Right atrium auricular region (tissue), 2 donors: ENCODE results near the gene SPOCK2. TPM values are rescaled to one million over a fixed set of nuclear protein-coding genes. Genes with fewer than 3 reads are reported as not detected.

Source experiments
- DNase-seq: peaks from one replicate; pipeline ENCODE4 v3.0.0-alpha.2; 2019; ENCODE audit warnings: low spot score
- H3K27ac ChIP-seq, 2 donors: fragments of 200-600 bp; sonication (generic); 1 replicate in 1 of 2; 2 replicates in 1 of 2; pipeline ENCODE4 v1.5.1; 2016 to 2019
- H3K27me3 ChIP-seq, 2 donors: fragments of 200-600 bp; sonication (generic); one replicate each; pipeline versions ENCODE4 v1.5.1 to v1.6.0; 2017 to 2019
- H3K36me3 ChIP-seq: fragments of 200-600 bp; sonication (generic); one replicate; pipeline ENCODE4 v1.5.1; 2016
- H3K4me1 ChIP-seq, 2 donors: fragments of 200-600 bp; sonication (generic); one replicate each; pipeline versions ENCODE4 v1.5.1 to v1.6.0; 2017 to 2019
- H3K4me3 ChIP-seq, 2 donors: fragments of 200-600 bp; sonication (generic); 1 replicate in 1 of 2; 2 replicates in 1 of 2; pipeline ENCODE4 v1.5.1; 2017 to 2019; ENCODE audit warnings: mild to moderate bottlenecking in 1 of 2, moderate library complexity in 1 of 2
- H3K9me3 ChIP-seq, 2 donors: fragments of 200-600 bp; sonication (generic); one replicate each; pipeline ENCODE4 v1.5.1; 2019
- total RNA-seq, 2 donors: library from RNA; depleted of rRNA; stranded (reverse); fragments of >200 nt; gene quantifications; one replicate each; pipeline ENCODE4 v1.1.0, GENCODE V29; 2016
- TF ChIP-seq, protein P1 (sequence below), 2 donors: fragments of 200-600 bp; sonication (generic); IDR thresholded peaks; one replicate each; pipeline ENCODE4 v1.5.1; 2019; ENCODE audit warnings: antibody characterized with exemption in 2 of 2

Gene SPOCK2
- total RNA-seq, 2 donors from 2014 or later = 19.3 to 19.8 TPM

DNA sequence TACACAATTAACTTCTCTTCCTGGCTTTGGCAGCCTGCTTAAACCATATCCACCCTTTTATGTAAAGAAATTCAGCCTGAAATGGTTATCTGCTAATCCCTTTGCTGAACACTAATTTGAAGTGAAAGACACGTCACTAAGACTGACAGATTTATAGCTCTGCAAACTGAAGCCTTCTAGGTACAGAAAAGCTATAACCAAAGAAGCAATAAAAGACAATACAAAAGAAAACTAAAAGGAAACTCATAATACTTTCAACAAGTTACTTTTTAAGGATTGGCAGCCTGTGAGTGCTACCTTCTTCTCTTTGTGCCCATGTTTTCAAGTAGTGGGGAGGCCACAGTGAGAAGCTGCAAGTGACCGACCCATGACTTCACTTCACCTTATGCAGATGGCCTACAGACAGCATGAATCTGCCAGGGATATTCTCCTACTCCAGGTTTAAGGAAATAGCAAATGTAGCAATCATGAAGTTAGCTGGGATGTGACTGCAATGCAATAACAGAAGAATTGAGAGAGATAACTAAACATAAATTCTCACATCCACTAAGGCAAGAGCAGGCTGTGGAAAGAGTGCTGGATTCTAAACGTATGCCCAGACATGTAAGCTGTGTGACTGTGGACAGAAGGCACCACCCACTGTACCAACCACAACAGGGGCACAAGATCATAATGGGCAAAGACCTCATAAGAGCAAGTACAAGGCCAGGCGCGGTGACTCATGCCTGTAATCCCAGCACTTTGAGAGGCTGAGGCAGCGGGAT lies 10.7 kb upstream of the SPOCK2 start:
- H3K27me3 ChIP-seq = no peaks in the 10 kb centered on the region
- H3K4me1 ChIP-seq = peaks cover 0 to 19% of the 10 kb centered on the region in 2 donors
- no peak overlapping the region for H3K4me3 ChIP-seq
- TF ChIP-seq, protein P1, sequence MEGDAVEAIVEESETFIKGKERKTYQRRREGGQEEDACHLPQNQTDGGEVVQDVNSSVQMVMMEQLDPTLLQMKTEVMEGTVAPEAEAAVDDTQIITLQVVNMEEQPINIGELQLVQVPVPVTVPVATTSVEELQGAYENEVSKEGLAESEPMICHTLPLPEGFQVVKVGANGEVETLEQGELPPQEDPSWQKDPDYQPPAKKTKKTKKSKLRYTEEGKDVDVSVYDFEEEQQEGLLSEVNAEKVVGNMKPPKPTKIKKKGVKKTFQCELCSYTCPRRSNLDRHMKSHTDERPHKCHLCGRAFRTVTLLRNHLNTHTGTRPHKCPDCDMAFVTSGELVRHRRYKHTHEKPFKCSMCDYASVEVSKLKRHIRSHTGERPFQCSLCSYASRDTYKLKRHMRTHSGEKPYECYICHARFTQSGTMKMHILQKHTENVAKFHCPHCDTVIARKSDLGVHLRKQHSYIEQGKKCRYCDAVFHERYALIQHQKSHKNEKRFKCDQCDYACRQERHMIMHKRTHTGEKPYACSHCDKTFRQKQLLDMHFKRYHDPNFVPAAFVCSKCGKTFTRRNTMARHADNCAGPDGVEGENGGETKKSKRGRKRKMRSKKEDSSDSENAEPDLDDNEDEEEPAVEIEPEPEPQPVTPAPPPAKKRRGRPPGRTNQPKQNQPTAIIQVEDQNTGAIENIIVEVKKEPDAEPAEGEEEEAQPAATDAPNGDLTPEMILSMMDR (IDR thresholded peaks at IDR 0.05) = no peak
- no peaks in the 10 kb centered on the region for H3K9me3 ChIP-seq
- peaks cover 31% of the 10 kb centered on the region for H3K36me3 ChIP-seq
- peak overlapping the region; percentile 64 to 86 for H3K27ac ChIP-seq
- DNase-seq = no peak

GRCh38 chr10:72098301-72098835 lies 10.0 kb upstream of the SPOCK2 start:
- Histone ChIP-seq H3K27me3 (no peaks in the 10 kb centered on the region), H3K4me1 (peaks cover 0 to 19% of the 10 kb centered on the region in 2 donors), H3K9me3 (no peaks in the 10 kb centered on the region), H3K4me3 (no peak overlapping the region), H3K27ac (peak overlapping the region; percentile 64 to 86), H3K36me3 (peaks cover 31% of the 10 kb centered on the region)
- TF ChIP-seq, protein P1 (IDR thresholded peaks at IDR 0.05) = no peak
- no peak for DNase-seq

DNA sequence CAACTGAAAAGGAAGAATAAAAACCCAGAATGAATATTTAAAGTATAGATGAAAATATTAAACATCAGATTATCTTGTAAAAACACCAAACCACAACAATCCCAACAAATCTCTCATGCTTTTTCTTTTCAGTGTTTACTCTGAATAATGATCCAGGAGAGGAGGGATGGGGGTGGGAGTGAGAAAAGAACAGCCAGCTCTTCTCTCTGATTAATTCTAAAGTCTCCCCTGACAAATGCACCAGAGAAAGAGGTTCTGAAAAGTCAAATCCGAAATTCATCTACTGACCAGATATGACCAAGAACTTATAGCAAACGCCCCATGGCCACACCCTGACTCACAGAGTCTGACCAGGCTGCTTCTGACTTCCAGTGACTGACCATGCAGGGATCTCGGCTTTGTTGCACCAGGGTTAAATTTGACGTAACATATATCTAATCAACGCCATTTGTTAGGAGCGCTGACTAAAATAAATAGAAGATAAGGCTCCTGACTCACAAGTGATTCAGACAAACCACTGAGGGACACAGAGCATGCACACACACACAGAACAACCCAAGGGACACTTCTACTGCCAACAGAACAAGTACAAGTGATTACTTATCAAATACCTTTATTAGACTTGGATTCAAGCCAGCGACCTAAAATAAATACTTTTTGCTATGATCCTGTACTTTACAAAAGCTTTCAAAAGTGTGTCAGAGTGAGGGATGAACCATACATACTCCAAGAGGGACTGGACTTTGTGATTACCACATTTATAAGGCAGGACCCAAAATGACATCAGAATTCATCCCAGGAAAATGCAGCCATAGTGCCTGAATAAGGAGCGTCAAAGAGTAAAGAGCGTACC lies 9.3 kb upstream of the SPOCK2 start:
- DNase-seq = peak; percentile 78
- no peaks in the 10 kb centered on the region for H3K27me3 ChIP-seq
- H3K27ac ChIP-seq = peak overlapping the region; percentile 64 to 86
- TF ChIP-seq, protein P1 (IDR thresholded peaks at IDR 0.05) = no peak
- peaks cover 29% of the 10 kb centered on the region for H3K36me3 ChIP-seq
- H3K4me3 ChIP-seq = no peak overlapping the region
- H3K9me3 ChIP-seq = no peaks in the 10 kb centered on the region
- peaks cover 0 to 19% of the 10 kb centered on the region in 2 donors for H3K4me1 ChIP-seq

GRCh38 chr10:72096115-72097000 lies 8.0 kb upstream of the SPOCK2 start:
- Histone ChIP-seq H3K4me1 (peaks cover 0 to 19% of the 10 kb centered on the region in 2 donors), H3K27ac (peak overlapping the region; percentile 64 to 86), H3K9me3 (no peaks in the 10 kb centered on the region), H3K27me3 (no peaks in the 10 kb centered on the region), H3K36me3 (peaks cover 15% of the 10 kb centered on the region), H3K4me3 (no peak overlapping the region)
- DNase-seq = no peak
- TF ChIP-seq, protein P1 (IDR thresholded peaks at IDR 0.05) = no peak

GRCh38 chr10:72095195-72095594 lies 6.8 kb upstream of the SPOCK2 start:
- Histone ChIP-seq H3K27ac (no peak overlapping the region), H3K9me3 (no peaks in the 10 kb centered on the region), H3K36me3 (peaks cover 8% of the 10 kb centered on the region), H3K27me3 (no peaks in the 10 kb centered on the region), H3K4me1 (peaks cover 0 to 19% of the 10 kb centered on the region in 2 donors), H3K4me3 (no peak overlapping the region)
- peak; percentile 21 for DNase-seq
- TF ChIP-seq, protein P1 (IDR thresholded peaks at IDR 0.05) = no peak
